B cell (primary cell): ENCODE measurements around the gene MYO1E. TPM values are rescaled to one million over a fixed set of nuclear protein-coding genes. Genes with fewer than 3 reads are reported as not detected.

Source experiments
- ATAC-seq: fragments of 200-7000 bp; cut with Tn5 transposase; one replicate; pipeline ENCODE4 v1.10.0; 2021; ENCODE audit warnings: low read depth, mild to moderate bottlenecking, moderate number of reproducible peaks, moderate library complexity
- CTCF ChIA-PET: fragments of 350-600 bp; sonication (Branson Sonifier 250); formaldehyde crosslinking; loops from one replicate; lab custom pipeline; 2021; ENCODE audit warnings: antibody characterized with exemption, inconsistent platforms; lab: Charles Lee
- POLR2A ChIA-PET: fragments of 350-600 bp; sonication (Branson Sonifier 250); formaldehyde crosslinking; loops from one replicate; lab custom pipeline; 2021; ENCODE audit warnings: antibody characterized with exemption; lab: Charles Lee
- DNase-seq: peaks from one replicate; pipeline ENCODE4 v3.0.0; 2013
- H2AFZ ChIP-seq: 2 replicates; pipeline ENCODE4 v1.6.1; 2012; ENCODE audit warnings: mild to moderate bottlenecking, low read depth, low read length; ENCODE audit not compliant: insufficient read depth, poor library complexity, severe bottlenecking
- H3K27ac ChIP-seq, 2 donors: 1 replicate in 1 of 2; 2 replicates in 1 of 2; pipeline ENCODE4 v1.5.1; 2012 to 2013; ENCODE audit warnings: low read length in 2 of 2, mild to moderate bottlenecking in 2 of 2, moderate library complexity in 1 of 2
- H3K27me3 ChIP-seq, 4 experiments: fragments of 200-600 bp in 1 of 4; sonication (generic) in 1 of 4; replicated peaks in 1 of 4; 1 replicate in 2 of 4; 2 replicates in 2 of 4; pipeline versions ENCODE4 v1.6.1 to v1.7.0; 2013 to 2016; ENCODE audit warnings: low read length in 3 of 4, mild to moderate bottlenecking in 2 of 4, mixed read lengths in 1 of 4, moderate library complexity in 1 of 4; ENCODE audit not compliant: insufficient read depth in 4 of 4, control insufficient read depth in 3 of 4; ENCODE audit errors: control extremely low read depth in 1 of 4
- H3K36me3 ChIP-seq, 2 experiments: replicated peaks in 1 of 2; 1 replicate in 1 of 2; 2 replicates in 1 of 2; pipeline versions ENCODE4 v1.6.1 to v1.7.1; 2013; ENCODE audit warnings: low read length in 1 of 2; ENCODE audit not compliant: insufficient read depth in 2 of 2, control insufficient read depth in 1 of 2; ENCODE audit errors: control extremely low read depth in 1 of 2, extremely low read depth in 1 of 2
- H3K4me1 ChIP-seq, 2 donors: fragments of 200-600 bp in 1 of 2; sonication (generic) in 1 of 2; 1 replicate in 1 of 2; 2 replicates in 1 of 2; pipeline versions ENCODE4 v1.5.1 to v1.6.1; 2013 to 2017; ENCODE audit warnings: low read length in 2 of 2; ENCODE audit not compliant: control insufficient read depth in 2 of 2, insufficient read depth in 2 of 2
- H3K4me2 ChIP-seq: replicated peaks from 2 replicates; pipeline ENCODE3; 2012; ENCODE audit warnings: mild to moderate bottlenecking, low read depth, low read length; ENCODE audit not compliant: poor library complexity, severe bottlenecking
- H3K4me3 ChIP-seq, 5 experiments: fragments of 200-600 bp in 1 of 5; sonication (generic) in 1 of 5; 1 replicate in 3 of 5; 2 replicates in 2 of 5; pipeline versions ENCODE4 v1.5.1 to v1.7.0; 2011 to 2016; ENCODE audit warnings: low read length in 4 of 5, mild to moderate bottlenecking in 4 of 5, low read depth in 2 of 5, control low read depth in 1 of 5, moderate library complexity in 1 of 5; ENCODE audit not compliant: insufficient read depth in 1 of 5; ENCODE audit errors: control extremely low read depth in 1 of 5, extremely low read depth in 1 of 5
- H3K79me2 ChIP-seq: fragments of 200-600 bp; sonication (generic); one replicate; pipeline ENCODE4 v1.6.0; 2016; ENCODE audit warnings: low read length; ENCODE audit not compliant: control insufficient read depth, insufficient read depth
- H3K9ac ChIP-seq: fragments of 200-600 bp; sonication (generic); 2 replicates; pipeline ENCODE4 v1.6.1; 2017; ENCODE audit warnings: mild to moderate bottlenecking, low read length, moderate library complexity
- H3K9me3 ChIP-seq, 3 donors: one replicate each; pipeline versions ENCODE4 v1.6.1 to v1.7.1; 2013; ENCODE audit warnings: low read length in 2 of 3; ENCODE audit not compliant: control insufficient read depth in 2 of 3, insufficient read depth in 1 of 3; ENCODE audit errors: control extremely low read depth in 1 of 3
- H4K20me1 ChIP-seq: 2 replicates; pipeline ENCODE4 v1.6.0; 2012; ENCODE audit warnings: mild to moderate bottlenecking, low read length; ENCODE audit not compliant: insufficient read depth, control insufficient read depth, poor library complexity, severe bottlenecking
- H3K27ac Mint-ChIP-seq: one replicate; pipeline ENCODE4 v1.8.0; 2021; ENCODE audit warnings: mixed read lengths
- H3K27me3 Mint-ChIP-seq: one replicate; pipeline ENCODE4 v1.8.0; 2021; ENCODE audit warnings: mixed read lengths
- H3K4me1 Mint-ChIP-seq: one replicate; pipeline ENCODE4 v1.8.0; 2021; ENCODE audit warnings: mixed read lengths
- H3K4me3 Mint-ChIP-seq: one replicate; pipeline ENCODE4 v1.8.0; 2021; ENCODE audit warnings: mixed read lengths
- H3K9me3 Mint-ChIP-seq: one replicate; pipeline ENCODE4 v1.8.0; 2022; ENCODE audit warnings: mixed read lengths; ENCODE audit not compliant: insufficient read depth
- EZH2 ChIP-seq: IDR thresholded peaks from 2 replicates; pipeline ENCODE4 v1.6.1; 2012; ENCODE audit warnings: borderline replicate concordance, low read depth, mild to moderate bottlenecking, moderate library complexity, low read length; ENCODE audit not compliant: insufficient read depth, poor library complexity, severe bottlenecking
- WGBS: methylation state at CpG from one replicate; pipeline ENCODE4 v1.1.5; 2013; ENCODE audit warnings: missing lambda C conversion rate; ENCODE audit not compliant: insufficient coverage; 5-methylcytosine and 5-hydroxymethylcytosine counted together
- intact Hi-C: fragments of 100-400 bp; cut with micrococcal nuclease; formaldehyde crosslinking; loops from one replicate; pipeline ENCODE4 v1.10.0; 2022
- polyA plus RNA-seq: library from polyadenylated mRNA; depleted of rRNA; stranded (reverse); fragments of >200 nt; gene quantifications from 2 replicates; pipeline ENCODE4 v1.2.3, GENCODE V29; 2012
- total RNA-seq, 2 donors: library from RNA; stranded (reverse); fragments of 120-200 nt in 1 of 2; gene quantifications; 1 replicate in 1 of 2; 2 replicates in 1 of 2; pipeline versions ENCODE4 v1.2.3 to v1.2.4, GENCODE V29; 2013 to 2022
- TF ChIP-seq, protein P1 (sequence below): fragments of 200-600 bp; IDR thresholded peaks from one replicate; pipeline ENCODE4 v1.8.0; 2022; ENCODE audit warnings: antibody characterized with exemption, mild to moderate bottlenecking

The MYO1E gene
- total and polyA plus RNA-seq, 2 donors (not counting 1 experiment from before 2014, with no cell fraction given), result 11.9 to 100.0 TPM

DNA sequence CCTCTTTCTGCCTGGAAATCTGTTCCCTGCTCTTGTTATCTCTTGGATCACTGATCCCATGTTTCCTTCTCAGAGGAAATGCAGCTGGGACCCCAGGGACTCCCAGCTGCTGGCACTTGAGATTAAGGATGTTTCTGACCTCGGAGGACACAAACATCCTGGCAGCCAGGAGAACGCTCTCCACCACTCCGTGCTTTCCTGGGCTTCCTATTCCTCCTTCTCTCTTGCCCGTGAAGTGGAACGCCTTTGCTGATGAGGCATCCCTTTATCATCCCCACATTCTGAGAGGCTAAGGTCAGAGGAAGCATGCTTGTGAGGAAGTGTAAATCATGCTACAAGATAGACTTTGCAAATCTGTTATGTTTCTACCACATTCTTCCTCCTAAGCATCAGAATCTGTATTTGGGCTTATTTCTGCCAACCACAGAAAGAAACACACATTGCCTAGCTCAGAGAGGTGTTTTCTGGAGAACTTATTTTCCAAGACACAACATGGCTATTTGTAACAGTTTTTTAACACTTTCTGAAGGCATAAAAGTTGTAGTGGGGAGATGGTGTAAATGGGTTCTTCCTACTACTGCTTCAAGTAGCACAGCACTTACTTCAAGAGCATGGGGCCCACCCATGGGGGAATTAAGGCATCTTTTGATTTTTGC lies 191.6 kb downstream of the MYO1E start:
- no peaks in the 10 kb centered on the region for H3K79me2 ChIP-seq
- H3K9me3 ChIP-seq, result peaks cover 2 to 20% (median 6%) of the 10 kb centered on the region in 3 donors
- peaks cover 2 to 26% of the 10 kb centered on the region in 2 experiments for H3K36me3 ChIP-seq
- ATAC-seq (no peak), DNase-seq (no peak)
- H3K4me2 ChIP-seq, result no peak overlapping the region
- 100% methylated on average over 3 of the region's 5 CpGs for WGBS
- H3K4me1 ChIP-seq, result no peaks in the 10 kb centered on the region
- Mint-ChIP-seq H3K27ac (no peak overlapping the region), H3K9me3 (peaks cover 4% of the 10 kb centered on the region), H3K4me3 (no peak overlapping the region), H3K27me3 (no peaks in the 10 kb centered on the region), H3K4me1 (peaks cover 2% of the 10 kb centered on the region)
- H3K4me3 ChIP-seq, result no peak overlapping the region
- H3K9ac ChIP-seq, result no peak overlapping the region
- no peaks in the 10 kb centered on the region for H3K27me3 ChIP-seq
- POLR2A ChIA-PET, result no interaction called here
- TF ChIP-seq, protein P1, sequence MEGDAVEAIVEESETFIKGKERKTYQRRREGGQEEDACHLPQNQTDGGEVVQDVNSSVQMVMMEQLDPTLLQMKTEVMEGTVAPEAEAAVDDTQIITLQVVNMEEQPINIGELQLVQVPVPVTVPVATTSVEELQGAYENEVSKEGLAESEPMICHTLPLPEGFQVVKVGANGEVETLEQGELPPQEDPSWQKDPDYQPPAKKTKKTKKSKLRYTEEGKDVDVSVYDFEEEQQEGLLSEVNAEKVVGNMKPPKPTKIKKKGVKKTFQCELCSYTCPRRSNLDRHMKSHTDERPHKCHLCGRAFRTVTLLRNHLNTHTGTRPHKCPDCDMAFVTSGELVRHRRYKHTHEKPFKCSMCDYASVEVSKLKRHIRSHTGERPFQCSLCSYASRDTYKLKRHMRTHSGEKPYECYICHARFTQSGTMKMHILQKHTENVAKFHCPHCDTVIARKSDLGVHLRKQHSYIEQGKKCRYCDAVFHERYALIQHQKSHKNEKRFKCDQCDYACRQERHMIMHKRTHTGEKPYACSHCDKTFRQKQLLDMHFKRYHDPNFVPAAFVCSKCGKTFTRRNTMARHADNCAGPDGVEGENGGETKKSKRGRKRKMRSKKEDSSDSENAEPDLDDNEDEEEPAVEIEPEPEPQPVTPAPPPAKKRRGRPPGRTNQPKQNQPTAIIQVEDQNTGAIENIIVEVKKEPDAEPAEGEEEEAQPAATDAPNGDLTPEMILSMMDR, result no peak
- TF ChIP-seq EZH2, result no peak
- intact Hi-C loops, result no loop called here
- H2AFZ ChIP-seq, result no peak overlapping the region
- no peaks in the 10 kb centered on the region for H4K20me1 ChIP-seq
- CTCF ChIA-PET, result no interaction called here
- no peak overlapping the region for H3K27ac ChIP-seq

DNA sequence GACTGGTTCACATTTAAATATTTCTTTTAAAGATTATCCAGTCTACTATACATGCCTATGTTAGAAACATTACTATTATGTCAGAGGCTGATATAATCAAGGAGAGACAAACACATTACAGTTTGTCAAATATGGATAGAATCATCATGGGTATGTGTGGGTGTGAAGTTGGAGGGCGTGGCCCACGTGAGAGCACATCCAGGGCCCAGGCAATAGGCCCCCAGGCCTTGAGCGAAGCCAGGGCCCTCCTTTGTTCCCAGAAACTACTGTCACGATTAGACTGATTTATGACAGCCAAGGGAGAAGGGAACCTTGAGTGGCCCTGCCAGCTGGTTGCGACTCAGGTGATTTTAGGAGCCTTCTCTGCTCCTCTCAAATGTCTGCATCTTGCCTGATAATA lies 193.0 kb downstream of the MYO1E start:
- no peak overlapping the region for H3K4me2 ChIP-seq
- no peak overlapping the region for H2AFZ ChIP-seq
- no peak overlapping the region for H3K9ac ChIP-seq
- H3K79me2 ChIP-seq, result no peaks in the 10 kb centered on the region
- TF ChIP-seq, protein P1, result no peak
- no peak for TF ChIP-seq EZH2
- H3K4me3 ChIP-seq, result no peak overlapping the region
- no peak overlapping the region for H3K27ac ChIP-seq
- WGBS, result 100% methylated on average over 2 of the region's 5 CpGs
- peaks cover 2 to 28% of the 10 kb centered on the region in 2 experiments for H3K36me3 ChIP-seq
- no peak for DNase-seq
- Mint-ChIP-seq H3K4me1 (peaks cover 7% of the 10 kb centered on the region), H3K9me3 (peaks cover 4% of the 10 kb centered on the region), H3K4me3 (no peak overlapping the region), H3K27me3 (no peaks in the 10 kb centered on the region), H3K27ac (no peak overlapping the region)
- POLR2A ChIA-PET, result no interaction called here
- H3K27me3 ChIP-seq, result no peaks in the 10 kb centered on the region
- CTCF ChIA-PET, result interaction anchor here (1.2 to 3.5 kb wide), 2 partner anchors 14 to 349 kb away, joined by 3 to 14 read pairs; no protein-coding TSS in a partner anchor
- intact Hi-C loops, result loop anchor here (5.0 kb wide), 1 partner anchor 58 kb away; no protein-coding TSS in a partner anchor
- no peaks in the 10 kb centered on the region for H3K4me1 ChIP-seq
- H4K20me1 ChIP-seq, result no peaks in the 10 kb centered on the region
- ATAC-seq, result no peak
- H3K9me3 ChIP-seq, result peaks cover 1 to 20% (median 6%) of the 10 kb centered on the region in 3 donors
